Measurements from ENCODE around the gene SUGCT.

GRCh38 chr7:40211276-40212003 is 76.6 kb downstream of the SUGCT start:
- no peak for TF ChIP-seq CTCF (IDR thresholded peaks at IDR 0.05)
- no peak for TF ChIP-seq POLR2A (IDR thresholded peaks at IDR 0.05)
